Measurements from ENCODE around the gene UBE2E2.

UBE2E2 gene

GRCh38 chr3:23489300-23490158, 286.4 kb downstream of the UBE2E2 start:
- DNase-seq = no peak

DNA sequence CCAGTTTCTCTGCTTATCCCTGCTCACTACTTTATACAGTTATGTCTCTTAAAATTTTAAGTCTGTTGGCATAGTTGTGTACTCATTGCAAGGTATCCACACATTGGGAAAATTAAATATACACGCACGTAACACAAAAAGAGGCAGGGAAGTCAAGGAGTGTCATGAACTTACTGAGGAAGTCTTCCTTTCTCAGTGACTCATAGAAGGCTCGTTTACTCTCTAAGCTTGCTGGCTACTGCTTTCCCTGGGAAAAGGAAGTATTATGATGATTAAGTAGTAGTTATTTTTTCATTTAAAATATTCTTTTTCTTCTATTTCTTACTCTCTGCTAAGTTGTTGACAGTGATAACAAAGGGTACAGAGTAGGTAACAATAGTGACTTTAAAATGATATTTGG, 287.3 kb downstream of the UBE2E2 start:
- no peak for DNase-seq

DNA sequence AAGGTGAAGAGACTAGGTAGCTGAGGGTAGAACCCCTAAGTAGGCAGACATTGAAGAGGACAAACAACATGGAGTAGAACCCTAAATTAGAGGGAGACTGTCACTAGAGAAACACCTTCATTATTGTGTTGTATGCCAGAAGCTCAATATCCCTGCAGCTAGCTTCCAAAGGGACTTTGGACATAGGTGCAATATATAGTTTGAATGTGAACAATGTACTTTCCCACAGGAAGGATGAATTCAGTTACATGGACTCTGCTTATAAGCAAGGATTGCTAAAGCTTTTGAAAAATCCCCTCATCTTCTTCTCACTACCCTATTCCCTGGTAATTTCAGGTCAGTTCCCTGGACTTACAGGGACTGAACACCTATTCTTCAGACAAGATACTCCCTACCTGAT, 288.9 kb downstream of the UBE2E2 start:
- no peak for DNase-seq

- DNase-seq = no peak
Observed at GRCh38 chr3:23493889-23494288, 290.8 kb downstream of the UBE2E2 start.

DNA sequence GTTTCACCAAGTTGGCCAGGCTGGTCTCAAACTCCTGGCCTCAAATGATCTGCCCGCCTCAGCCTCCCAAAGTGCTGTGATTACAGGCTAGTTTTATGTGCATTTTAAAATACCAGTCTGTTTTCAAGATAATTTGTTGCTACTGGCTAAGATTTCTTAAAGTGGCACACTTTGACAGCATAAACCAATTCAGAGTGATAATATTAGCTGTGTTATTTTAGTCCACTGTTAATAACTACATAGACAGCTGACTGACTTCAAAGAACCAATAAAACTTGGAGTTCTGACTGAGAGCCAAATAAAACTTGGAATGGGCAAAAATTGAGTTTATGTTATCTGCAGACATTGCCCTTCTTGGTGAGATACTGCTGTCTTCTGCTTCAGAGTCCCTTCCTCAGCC, 291.8 kb downstream of the UBE2E2 start:
- DNase-seq = no peak

DNA sequence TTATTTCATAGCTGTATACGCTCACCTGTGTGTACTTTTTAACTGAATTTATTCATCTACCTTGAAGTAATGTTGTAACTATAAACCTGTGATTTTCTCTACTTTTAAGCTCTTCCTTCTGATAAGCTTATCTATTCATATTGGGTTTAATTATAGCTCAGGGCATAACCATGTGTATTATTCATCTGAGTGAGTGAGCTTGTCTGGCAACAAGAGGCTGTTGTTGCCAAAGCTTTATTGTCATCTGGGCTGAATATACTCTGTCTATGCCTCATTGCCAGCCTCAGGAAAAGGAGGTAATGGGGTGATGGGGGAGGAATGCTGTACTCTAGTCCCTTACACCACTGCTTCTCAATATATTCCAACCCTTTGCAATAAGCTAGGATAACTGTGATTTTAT, 292.4 kb downstream of the UBE2E2 start:
- no peak for DNase-seq

GRCh38 chr3:23496165-23496564, 293.0 kb downstream of the UBE2E2 start:
- DNase-seq = no peak

- no peak for DNase-seq
Observed at GRCh38 chr3:23497156-23497555, 294.0 kb downstream of the UBE2E2 start.

GRCh38 chr3:23501201-23501802, 298.2 kb downstream of the UBE2E2 start:
- DNase-seq = no peak

- no peak for DNase-seq
Observed at GRCh38 chr3:23508464-23508863, 305.3 kb downstream of the UBE2E2 start.

- DNase-seq = no peak
Observed at GRCh38 chr3:23518441-23518840, 315.3 kb downstream of the UBE2E2 start.

GRCh38 chr3:23519314-23520208, 316.4 kb downstream of the UBE2E2 start:
- DNase-seq = no peak

- DNase-seq = no peak
Observed at GRCh38 chr3:23527326-23527725, 324.2 kb downstream of the UBE2E2 start.

- no peak for DNase-seq
Observed at GRCh38 chr3:23533596-23533995, 330.5 kb downstream of the UBE2E2 start.

GRCh38 chr3:23533996-23534395, 330.9 kb downstream of the UBE2E2 start:
- DNase-seq = no peak

GRCh38 chr3:23537101-23537551, 334.0 kb downstream of the UBE2E2 start:
- DNase-seq = peak; percentile 66

DNA sequence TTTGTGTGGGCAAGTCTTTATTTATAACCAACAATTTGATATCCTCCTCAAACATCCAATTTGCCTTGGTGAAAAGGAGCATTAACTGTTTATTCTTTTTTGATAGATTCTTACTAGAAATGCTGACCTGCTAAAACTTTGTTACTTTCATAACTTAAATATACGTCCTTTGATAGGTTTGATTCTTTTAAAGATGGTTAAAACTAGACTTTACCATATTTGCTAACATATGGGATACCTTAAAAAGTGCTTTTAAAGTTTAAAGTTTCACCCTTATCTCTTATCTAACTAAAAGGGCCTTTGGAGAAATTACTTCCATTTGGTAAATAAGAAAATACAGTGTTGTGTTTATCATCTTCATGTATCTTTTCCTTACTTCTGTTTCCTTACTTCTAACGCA, 336.1 kb downstream of the UBE2E2 start:
- no peak for DNase-seq

DNA sequence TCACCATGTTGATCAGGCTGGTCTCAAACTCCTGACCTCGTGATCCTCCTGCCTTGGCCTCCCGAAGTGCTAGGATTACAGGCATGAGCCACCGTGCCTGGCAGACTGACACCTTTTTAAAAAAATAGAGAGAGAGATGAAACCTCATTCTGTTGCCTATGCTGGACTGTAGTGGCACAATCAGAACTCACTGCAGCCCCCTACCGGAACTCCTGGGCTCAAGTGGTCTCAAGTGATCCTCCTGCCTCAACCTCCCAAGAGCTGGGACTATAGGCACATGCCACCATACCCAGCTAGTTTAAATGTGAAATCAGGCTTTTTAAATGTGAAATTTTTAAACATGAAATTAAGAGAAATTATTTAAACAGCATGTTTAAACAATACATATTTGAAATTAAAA, 337.5 kb downstream of the UBE2E2 start:
- no peak for DNase-seq

GRCh38 chr3:23542079-23542478, 339.0 kb downstream of the UBE2E2 start:
- DNase-seq = no peak

GRCh38 chr3:23546181-23546580, 343.1 kb downstream of the UBE2E2 start:
- DNase-seq = no peak

- no peak for DNase-seq
Observed at GRCh38 chr3:23547905-23548650, 345.0 kb downstream of the UBE2E2 start.

- DNase-seq = no peak
Observed at GRCh38 chr3:23548706-23549105, 345.6 kb downstream of the UBE2E2 start.

Data from retina (tissue), 1 donor.